Measurements from ENCODE around the gene ZEB1.

GRCh38 chr10:31399631-31400030 lies 80.6 kb downstream of the ZEB1 start:
- TF ChIP-seq, protein P1, sequence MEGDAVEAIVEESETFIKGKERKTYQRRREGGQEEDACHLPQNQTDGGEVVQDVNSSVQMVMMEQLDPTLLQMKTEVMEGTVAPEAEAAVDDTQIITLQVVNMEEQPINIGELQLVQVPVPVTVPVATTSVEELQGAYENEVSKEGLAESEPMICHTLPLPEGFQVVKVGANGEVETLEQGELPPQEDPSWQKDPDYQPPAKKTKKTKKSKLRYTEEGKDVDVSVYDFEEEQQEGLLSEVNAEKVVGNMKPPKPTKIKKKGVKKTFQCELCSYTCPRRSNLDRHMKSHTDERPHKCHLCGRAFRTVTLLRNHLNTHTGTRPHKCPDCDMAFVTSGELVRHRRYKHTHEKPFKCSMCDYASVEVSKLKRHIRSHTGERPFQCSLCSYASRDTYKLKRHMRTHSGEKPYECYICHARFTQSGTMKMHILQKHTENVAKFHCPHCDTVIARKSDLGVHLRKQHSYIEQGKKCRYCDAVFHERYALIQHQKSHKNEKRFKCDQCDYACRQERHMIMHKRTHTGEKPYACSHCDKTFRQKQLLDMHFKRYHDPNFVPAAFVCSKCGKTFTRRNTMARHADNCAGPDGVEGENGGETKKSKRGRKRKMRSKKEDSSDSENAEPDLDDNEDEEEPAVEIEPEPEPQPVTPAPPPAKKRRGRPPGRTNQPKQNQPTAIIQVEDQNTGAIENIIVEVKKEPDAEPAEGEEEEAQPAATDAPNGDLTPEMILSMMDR (IDR thresholded peaks at IDR 0.05), result no peak
- no peak for TF ChIP-seq POLR2A (IDR thresholded peaks at IDR 0.05)
- TF ChIP-seq POLR2AphosphoS5 (IDR thresholded peaks at IDR 0.05), result no peak
- no peak for TF ChIP-seq EP300 (IDR thresholded peaks at IDR 0.05; ENCODE audit: low read depth)

Measured in transverse colon (tissue), 4 donors.